ENCODE data around the gene PUSL1.

GRCh38 chr1:1267488-1268283 lies 40.7 kb upstream of the PUSL1 start:
- TF ChIP-seq CTCF (IDR thresholded peaks at IDR 0.05; ENCODE audit: low read depth, low read length, poor library complexity, severe bottlenecking) (no peak), EZH2phosphoT487 (IDR thresholded peaks at IDR 0.05; ENCODE audit: borderline replicate concordance, low read length) (no peak)

Data from DOHH2 (cell line).